HG03108 (cell line): ENCODE data around the gene AKAP13.
A peak's percentile ranks its signal among the peaks of the same experiment; 100 is the strongest.
"Not testable (repeated sequence)": the region's sequence is repeated elsewhere in the genome, so short reads cannot be mapped to it uniquely, and the experiment has no call there.

Experiments
- ATAC-seq: cut with Tn5 transposase; IDR thresholded peaks from one replicate; pipeline ENCODE4 v1.9.1; 2021; ENCODE audit warnings: moderate library complexity; ENCODE audit not compliant: unreplicated experiment

The AKAP13 gene

DNA sequence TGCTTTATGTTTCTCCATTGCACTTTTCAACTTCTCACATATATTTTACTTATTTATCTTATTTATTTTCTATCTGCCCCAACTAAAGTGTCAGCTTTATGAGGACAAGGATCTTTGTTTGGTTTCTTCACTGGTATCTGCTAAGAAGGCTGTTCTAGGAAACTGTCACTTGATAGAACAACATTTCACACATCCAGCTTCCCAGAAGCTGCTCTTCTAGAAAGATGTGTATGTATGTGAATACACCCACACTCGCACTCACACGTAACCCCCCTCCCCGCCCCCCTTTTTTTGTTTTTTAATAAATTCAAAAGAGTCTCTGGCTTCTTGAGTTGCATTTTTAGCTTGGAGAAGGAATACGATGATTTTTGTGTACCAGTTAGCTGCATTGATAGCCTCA lies 143.1 kb downstream of the AKAP13 start:
- no peak for ATAC-seq

GRCh38 chr15:85525755-85526154 lies 145.4 kb downstream of the AKAP13 start:
- ATAC-seq: peak; percentile 49

- ATAC-seq: no peak
These were observed 147.5 kb downstream of the AKAP13 start for GRCh38 chr15:85527895-85528294.

- no peak for ATAC-seq
These were observed 149.7 kb downstream of the AKAP13 start for GRCh38 chr15:85530079-85530478.

GRCh38 chr15:85531083-85531482 lies 150.7 kb downstream of the AKAP13 start:
- ATAC-seq: no peak

DNA sequence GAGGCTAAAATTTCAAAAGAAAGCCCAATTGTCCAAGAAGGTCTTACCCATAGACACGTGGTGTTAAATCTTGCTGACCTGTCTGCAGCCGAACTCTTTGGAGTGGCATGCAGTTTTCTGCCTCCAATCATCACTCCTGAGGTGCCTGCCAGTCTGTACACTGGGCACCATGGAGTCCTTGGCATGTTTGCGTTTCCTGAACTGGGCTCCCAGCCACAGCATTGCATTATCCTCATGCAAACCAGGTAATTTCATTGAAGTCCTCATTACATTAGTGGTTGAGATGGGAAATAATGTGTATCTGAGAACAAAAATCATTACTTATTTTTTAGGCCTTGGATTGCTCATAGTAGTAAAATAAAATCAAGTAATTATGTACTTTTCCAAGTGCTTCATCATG lies 152.3 kb downstream of the AKAP13 start:
- ATAC-seq: no peak

GRCh38 chr15:85534031-85534430 lies 153.6 kb downstream of the AKAP13 start:
- ATAC-seq: peak; percentile 95

DNA sequence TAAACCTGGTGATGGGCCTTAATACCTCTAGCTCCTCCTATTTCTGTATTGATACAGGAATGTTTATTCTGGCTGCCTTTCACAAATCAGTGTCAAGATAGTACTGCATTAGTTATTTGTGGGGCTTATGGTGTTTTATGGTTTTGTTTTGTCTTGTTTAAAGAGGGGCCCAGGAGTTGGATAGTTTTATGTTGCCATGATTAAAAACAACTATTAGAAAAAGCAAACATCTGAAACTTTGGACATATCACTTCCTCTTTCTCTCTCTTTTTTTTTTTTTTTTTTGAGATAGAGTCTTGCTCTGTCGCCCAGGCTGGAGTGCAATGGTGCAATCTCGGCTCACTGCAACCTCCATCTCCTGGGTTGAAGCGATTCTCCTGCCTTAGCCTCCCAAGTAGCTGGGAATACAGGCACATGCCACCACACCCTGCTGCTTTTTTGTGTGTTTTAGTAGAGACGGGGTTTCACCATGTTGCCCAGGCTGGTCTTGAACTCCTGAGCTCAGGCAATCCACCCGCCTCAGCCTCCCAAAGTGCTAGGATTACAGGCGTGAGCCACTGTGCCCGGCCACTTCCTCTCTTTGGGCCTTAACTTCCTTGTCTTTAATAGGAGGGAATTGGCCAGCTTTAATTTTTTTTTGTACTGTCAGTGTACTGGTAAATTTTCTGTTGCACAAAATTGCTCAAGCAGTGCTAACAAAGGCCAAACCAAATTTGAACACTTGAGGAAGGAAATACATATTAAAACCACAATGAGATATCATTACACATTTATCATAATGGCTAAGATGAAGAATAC lies 155.3 kb downstream of the AKAP13 start:
- ATAC-seq: not testable (repeated sequence)

- ATAC-seq: no peak
These were observed 155.9 kb downstream of the AKAP13 start for GRCh38 chr15:85536341-85536740.

GRCh38 chr15:85539491-85539890 lies 159.1 kb downstream of the AKAP13 start:
- no peak for ATAC-seq

DNA sequence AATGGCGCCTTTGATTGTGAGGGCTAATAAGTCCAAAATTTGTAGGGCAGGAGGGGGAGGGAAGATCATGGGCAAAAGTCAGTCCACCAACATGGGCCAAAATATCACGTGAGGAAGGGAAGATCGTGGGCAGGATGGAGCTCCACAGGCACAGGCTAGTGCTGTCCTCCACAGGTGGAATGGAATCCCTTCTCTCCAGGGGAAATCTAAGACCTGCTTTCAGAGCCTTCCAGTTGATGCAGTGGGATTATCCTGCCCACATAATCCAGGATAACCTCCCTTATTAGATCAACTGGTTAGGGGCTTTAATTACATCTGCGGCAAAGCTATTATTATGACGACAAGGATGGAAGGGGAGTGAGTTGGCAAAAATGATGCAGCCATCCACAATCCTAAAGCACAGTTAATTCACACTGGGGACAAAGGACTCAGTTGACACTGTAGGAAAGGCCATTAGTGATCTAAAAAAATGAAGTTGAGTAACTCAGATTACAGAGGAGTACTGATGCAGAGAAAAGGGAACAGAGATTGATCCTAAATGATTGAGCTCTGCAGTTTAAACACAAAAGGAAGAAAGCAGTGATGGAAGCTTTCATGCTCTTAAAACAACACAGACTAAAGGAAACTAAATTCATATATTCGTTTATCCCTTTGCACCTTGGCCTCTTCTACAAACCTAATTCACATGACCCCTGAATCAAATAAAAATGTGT lies 159.8 kb downstream of the AKAP13 start:
- no peak for ATAC-seq

DNA sequence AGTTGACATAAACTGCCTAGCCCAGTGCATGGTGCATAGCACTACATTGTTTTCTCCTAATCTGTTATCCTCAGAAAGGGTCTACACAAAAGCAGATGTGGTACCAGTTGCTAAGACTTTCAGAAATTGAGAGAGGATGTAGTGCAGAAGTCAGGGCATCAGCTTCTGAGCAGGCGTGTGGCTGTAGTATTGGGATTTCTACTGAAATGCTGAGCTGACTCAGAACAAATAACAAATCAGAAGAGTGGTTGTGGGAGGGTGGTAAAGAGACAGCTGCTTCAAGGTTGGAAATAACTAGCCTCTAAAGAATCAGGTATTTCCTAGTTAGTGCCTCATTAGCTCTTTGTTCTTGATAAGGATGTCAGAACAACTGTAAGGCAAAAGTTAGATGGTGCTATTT lies 161.3 kb downstream of the AKAP13 start:
- ATAC-seq: no peak

DNA sequence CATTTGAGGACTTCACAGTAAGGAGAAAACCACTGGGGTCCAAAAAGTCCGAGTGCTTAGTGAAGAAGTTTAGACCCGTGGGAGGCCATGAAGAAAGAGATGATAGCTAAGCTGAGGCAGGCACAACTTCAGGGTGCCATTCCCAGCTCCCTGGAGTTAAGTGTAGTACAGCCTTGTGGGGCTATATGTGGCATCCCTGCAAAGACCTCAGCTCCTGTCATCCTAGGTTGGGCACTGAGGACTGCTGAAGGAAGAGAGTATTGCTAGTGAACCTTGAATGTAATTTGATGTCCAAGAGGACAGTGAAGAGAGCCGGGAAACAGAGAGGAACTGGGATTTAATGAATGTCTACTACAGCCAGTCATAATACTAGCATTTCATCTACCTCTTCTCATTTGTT lies 162.1 kb downstream of the AKAP13 start:
- no peak for ATAC-seq

DNA sequence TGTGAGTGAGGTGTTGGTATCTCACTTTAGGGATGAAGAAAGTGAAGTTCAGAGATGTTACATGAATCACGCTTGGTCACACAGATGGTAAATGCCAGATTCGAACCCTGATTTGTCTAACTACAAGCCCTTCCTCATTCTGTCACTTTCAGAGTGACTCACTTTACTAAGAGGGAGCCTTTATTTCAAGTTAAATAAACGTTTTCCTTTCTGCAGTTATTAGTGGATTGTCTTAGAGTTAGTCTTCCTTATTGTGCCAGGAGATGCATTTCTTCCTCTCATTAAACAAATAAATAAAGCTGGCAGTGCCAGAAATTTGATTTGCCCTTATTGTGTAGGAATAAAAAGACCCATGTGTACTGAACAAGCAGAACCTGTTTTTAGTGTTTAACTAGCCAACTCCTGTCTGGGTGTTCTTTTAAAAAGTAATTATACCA lies 162.5 kb downstream of the AKAP13 start:
- ATAC-seq: no peak

DNA sequence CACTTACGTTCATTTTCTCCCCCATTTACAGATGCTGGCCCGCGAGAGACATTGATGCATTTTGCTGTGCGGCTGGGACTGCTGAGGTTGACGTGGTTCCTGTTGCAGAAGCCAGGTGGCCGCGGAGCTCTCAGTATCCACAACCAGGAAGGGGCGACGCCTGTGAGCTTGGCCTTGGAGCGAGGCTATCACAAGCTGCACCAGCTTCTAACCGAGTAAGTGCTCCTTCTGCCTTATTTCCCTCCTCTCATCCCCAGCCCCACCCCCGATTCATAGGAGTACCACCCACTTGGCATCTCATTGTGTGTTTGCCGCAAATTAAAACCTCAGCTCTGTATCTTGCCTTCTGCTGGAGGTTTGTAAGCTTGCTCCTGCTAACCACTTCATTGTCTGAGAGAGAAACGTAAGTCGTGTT lies 163.3 kb downstream of the AKAP13 start:
- no peak for ATAC-seq

GRCh38 chr15:85545185-85545584 lies 164.8 kb downstream of the AKAP13 start:
- no peak for ATAC-seq

DNA sequence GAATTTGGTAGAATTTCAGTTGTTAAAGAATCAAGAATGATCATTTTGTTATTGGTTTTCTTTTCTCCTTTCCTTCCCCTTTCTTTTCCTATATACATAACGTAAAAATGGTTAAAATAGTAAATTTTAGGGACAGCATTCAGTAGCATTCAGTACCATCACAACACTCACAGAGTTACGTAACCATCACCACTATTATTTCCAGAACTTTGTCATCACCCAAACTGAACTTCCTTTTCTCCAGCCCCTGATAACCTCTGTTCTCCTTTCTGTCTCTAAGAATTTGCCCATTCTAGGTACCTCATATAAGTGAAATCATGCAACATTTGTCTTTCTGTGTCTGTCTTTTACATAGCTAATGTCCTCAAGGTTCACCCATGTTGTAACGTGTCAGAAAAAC lies 165.3 kb downstream of the AKAP13 start:
- no peak for ATAC-seq

- ATAC-seq: no peak
These were observed 167.0 kb downstream of the AKAP13 start for GRCh38 chr15:85547386-85547785.

GRCh38 chr15:85550283-85550682 lies 169.9 kb downstream of the AKAP13 start:
- no peak for ATAC-seq

DNA sequence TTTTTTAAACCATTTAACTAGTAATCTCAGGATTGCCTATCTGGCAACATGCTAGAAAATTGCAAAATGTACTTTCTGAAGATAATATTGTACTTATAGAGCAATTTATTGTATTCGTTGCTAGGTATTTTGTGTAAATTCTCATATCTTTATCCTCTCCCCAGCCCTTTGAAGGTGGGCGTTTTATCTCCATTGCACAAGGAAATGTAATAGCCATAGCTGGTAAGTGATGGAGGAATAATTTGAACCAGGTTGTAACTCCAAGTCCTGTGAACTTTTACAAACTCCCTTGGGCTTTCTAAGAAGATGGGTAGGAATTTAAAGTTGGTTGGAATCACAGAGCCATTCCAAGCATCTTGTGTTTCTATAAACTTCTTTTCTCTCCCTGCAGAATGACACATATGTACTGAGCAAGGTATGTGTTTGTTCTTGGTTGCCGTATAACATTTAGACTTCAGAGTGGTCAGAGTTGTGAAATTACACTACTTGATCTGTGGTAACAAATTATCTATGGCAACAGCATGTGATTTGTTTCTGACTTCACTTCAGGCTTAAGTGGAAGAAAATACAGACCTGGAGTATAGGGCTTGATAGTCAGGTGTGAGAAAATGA lies 170.9 kb downstream of the AKAP13 start:
- no peak for ATAC-seq

DNA sequence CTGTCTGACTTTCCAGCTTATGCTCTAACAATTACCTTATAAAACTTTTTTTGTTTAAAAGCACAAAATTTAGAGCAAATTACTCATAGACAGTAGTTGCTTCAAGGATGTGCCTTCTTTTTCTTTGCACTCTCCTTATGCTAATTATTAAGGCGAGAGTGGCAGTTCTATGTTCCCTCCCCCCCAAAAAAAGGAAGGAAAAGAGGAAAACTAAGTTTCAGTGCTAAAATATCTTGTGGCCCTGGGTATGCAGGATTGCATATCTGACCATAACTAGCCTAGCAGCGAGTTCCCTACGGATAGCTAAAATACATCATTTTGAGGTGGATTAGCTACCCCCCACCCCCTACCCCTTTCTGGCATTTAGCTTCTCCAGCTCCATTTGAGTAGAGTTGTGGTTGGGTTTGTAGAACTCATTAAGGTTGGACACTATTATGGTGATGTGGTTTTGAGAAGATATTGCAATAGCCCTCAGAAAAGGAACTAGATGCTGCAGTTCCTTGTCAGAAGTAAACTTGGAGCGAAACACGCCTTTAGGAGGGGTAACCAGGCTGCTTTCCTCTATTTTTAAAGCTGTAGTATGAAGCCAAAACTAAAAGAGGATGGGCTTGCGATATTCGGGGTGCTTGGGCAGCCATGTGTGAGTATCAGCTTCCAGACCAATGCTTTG lies 174.6 kb downstream of the AKAP13 start:
- peak; percentile 53 for ATAC-seq
